Muscle of leg (tissue), 11 donors: Measurements from ENCODE around the gene PSMD6. TPM values are rescaled to one million over a fixed set of nuclear protein-coding genes. Genes with fewer than 3 reads are reported as not detected.

Source experiments
- DNase-seq: peaks from one replicate; pipeline ENCODE4 v3.0.0; 2013
- H3K27ac ChIP-seq: one replicate; pipeline ENCODE4 v1.5.1; 2013; ENCODE audit warnings: mild to moderate bottlenecking, low read length, control low read depth
- H3K27me3 ChIP-seq: one replicate; pipeline ENCODE4 v1.6.1; 2013; ENCODE audit warnings: low read length; ENCODE audit not compliant: control insufficient read depth, insufficient read depth
- H3K36me3 ChIP-seq: one replicate; pipeline ENCODE4 v1.6.1; 2013; ENCODE audit warnings: low read length; ENCODE audit not compliant: control insufficient read depth, insufficient read depth
- H3K4me1 ChIP-seq: one replicate; pipeline ENCODE4 v1.6.1; 2013; ENCODE audit warnings: low read length; ENCODE audit not compliant: control insufficient read depth, insufficient read depth
- H3K4me3 ChIP-seq: one replicate; pipeline ENCODE4 v1.5.1; 2013; ENCODE audit warnings: low read length, control low read depth
- H3K9me3 ChIP-seq: replicated peaks from 2 replicates; pipeline ENCODE4 v1.6.1; 2013; ENCODE audit warnings: low read depth, low read length; ENCODE audit not compliant: control insufficient read depth
- WGBS: methylation state at CpG from one replicate; pipeline ENCODE4 v1.1.5; 2013; ENCODE audit warnings: missing lambda C conversion rate; ENCODE audit not compliant: insufficient coverage; 5-methylcytosine and 5-hydroxymethylcytosine counted together
- polyA plus RNA-seq, 8 donors: library from polyadenylated mRNA; unstranded; fragments of 120-200 nt; gene quantifications; one replicate each; pipeline versions ENCODE4 v1.2.1 to v1.2.3, GENCODE V29; 2013; ENCODE audit warnings: inconsistent platforms in 1 of 8, low replicate concordance in 1 of 8; ENCODE audit not compliant: insufficient read length in 8 of 8, insufficient read depth in 1 of 8
- total RNA-seq: library from RNA; stranded (reverse); fragments of 120-200 nt; gene quantifications from one replicate; pipeline ENCODE4 v1.2.4, GENCODE V29; 2013

The PSMD6 gene
- total and polyA plus RNA-seq, 9 donors, result 68.6 to 87.6 (median 80.6) TPM

GRCh38 chr3:64047787-64048186 lies 24.5 kb upstream of the PSMD6 start:
- WGBS, result 32% methylated on average over 7 of the region's 7 CpGs
- no peak overlapping the region for H3K4me3 ChIP-seq
- H3K27ac ChIP-seq, result no peak overlapping the region
- H3K27me3 ChIP-seq, result no peaks in the 10 kb centered on the region
- peaks cover 3% of the 10 kb centered on the region for H3K4me1 ChIP-seq
- H3K9me3 ChIP-seq, result no peaks in the 10 kb centered on the region
- no peak for DNase-seq
- H3K36me3 ChIP-seq, result no peaks in the 10 kb centered on the region

- no peak for DNase-seq
- H3K27me3 ChIP-seq, result no peaks in the 10 kb centered on the region
- H3K9me3 ChIP-seq, result no peaks in the 10 kb centered on the region
- H3K4me3 ChIP-seq, result no peak overlapping the region
- H3K27ac ChIP-seq, result no peak overlapping the region
- WGBS, result 10% methylated on average over 2 of the region's 6 CpGs
- H3K4me1 ChIP-seq, result peaks cover 3% of the 10 kb centered on the region
- no peaks in the 10 kb centered on the region for H3K36me3 ChIP-seq
Measured at GRCh38 chr3:64046996-64047594, 23.8 kb upstream of the PSMD6 start.

DNA sequence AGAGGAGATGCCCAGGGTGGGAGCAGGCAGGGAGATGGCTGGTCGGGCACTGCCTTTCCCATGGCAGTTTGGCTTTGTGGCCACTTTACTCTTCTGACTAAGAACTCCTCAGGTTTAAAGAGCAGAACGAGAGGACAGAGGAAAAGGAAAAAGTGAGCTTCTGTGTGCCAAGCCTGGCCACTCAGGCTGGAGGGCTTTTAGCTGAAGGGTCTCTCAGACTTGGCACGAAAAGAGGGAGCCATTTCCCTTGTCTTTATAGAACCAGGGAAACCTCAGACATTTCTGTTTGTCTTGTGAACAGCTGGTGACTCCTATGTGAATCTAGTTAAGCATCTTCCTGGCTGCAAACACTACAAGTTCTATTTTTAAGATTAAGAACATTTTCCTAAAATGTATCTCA lies 23.3 kb upstream of the PSMD6 start:
- no peak for DNase-seq
- no peak overlapping the region for H3K4me3 ChIP-seq
- no peak overlapping the region for H3K27ac ChIP-seq
- 83% methylated on average over 1 of the region's 3 CpGs for WGBS
- no peaks in the 10 kb centered on the region for H3K9me3 ChIP-seq
- peaks cover 3% of the 10 kb centered on the region for H3K4me1 ChIP-seq
- H3K36me3 ChIP-seq, result no peaks in the 10 kb centered on the region
- no peaks in the 10 kb centered on the region for H3K27me3 ChIP-seq

DNA sequence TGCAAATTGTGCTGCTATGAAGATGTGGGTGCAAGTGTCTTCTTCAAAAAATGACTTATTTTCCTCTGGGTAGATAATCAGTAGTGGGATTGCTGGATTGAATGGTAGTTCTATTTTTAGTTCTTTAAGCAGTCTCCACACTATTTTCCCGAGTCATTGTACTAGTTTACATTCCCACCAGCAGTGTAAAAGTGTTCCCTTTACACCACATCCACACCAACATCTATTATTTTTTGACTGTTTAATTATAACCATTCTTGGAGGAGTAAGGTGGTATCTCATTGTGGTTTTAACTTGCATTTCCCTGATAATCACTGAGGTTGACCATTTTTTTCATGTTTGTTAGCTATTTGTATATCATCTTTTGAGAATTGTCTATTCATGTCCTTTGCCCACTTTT lies 19.7 kb upstream of the PSMD6 start:
- H3K4me1 ChIP-seq, result peaks cover 7% of the 10 kb centered on the region
- no peak overlapping the region for H3K4me3 ChIP-seq
- H3K9me3 ChIP-seq, result no peaks in the 10 kb centered on the region
- H3K36me3 ChIP-seq, result no peaks in the 10 kb centered on the region
- H3K27ac ChIP-seq, result no peak overlapping the region
- no peak for DNase-seq
- H3K27me3 ChIP-seq, result no peaks in the 10 kb centered on the region
- WGBS, result no CpG with 5 or more reads among the region's 1 CpG

DNA sequence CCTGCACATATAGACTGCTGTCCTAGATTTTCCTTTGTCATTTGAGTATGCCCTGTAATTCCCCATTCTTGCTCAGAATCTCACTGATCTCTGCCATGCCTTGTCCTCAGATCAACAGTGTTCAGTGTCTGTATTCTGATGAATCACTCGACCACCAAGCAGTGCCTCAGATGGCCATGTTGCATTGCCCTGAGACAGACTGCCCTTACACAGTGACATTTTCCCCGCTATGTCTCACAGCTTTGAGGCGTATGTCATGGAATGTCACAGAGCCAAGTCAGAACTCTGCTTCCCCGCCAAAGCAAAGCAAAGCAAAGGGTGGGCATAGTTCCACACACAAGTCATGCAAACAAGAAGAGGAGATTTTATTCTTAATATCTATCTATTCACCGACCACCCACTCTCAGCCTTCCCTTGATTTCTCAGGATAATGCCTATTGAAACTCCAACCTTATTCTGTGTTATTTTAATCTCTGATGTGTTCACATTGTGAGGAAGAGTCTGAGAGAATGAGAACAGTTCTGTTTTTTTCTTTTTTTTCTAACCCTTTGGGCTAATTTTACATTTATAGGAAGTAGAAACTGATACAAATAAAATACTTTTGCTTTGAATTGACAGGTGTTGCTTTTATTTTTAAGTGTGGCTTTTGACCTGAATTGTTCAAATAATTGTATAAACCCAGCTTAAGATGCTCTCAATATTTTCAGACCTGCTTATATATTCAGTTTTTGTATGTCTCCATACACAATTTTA lies 16.9 kb upstream of the PSMD6 start:
- H3K4me3 ChIP-seq, result no peak overlapping the region
- no peaks in the 10 kb centered on the region for H3K9me3 ChIP-seq
- DNase-seq, result peak; percentile 54
- H3K4me1 ChIP-seq, result peaks cover 4% of the 10 kb centered on the region
- H3K27me3 ChIP-seq, result no peaks in the 10 kb centered on the region
- H3K27ac ChIP-seq, result no peak overlapping the region
- no peaks in the 10 kb centered on the region for H3K36me3 ChIP-seq
- WGBS, result 68% methylated on average over 3 of the region's 5 CpGs

DNA sequence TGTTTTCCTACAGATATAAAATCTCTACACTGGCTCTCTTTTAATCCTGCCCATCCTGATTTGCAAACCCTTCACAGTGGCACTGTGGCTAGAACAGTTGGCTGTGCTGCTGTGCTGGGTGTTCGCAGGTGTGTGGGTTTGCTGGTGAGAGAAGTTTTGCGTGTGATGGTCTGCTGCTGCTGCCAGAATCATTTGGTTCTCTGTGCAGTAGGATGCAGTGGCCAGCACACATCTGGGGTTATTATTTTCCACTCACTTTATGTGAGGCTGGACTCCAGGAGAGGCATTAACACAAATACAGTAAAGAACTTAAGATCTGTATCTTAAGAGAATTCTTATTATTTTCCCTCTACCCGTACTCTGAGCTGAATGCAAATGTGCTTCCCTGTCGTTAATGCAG lies 16.0 kb upstream of the PSMD6 start:
- Histone ChIP-seq H3K9me3 (peaks cover 1% of the 10 kb centered on the region), H3K27ac (no peak overlapping the region), H3K4me3 (no peak overlapping the region), H3K4me1 (peaks cover 4% of the 10 kb centered on the region), H3K36me3 (no peaks in the 10 kb centered on the region), H3K27me3 (no peaks in the 10 kb centered on the region)
- no CpG with 5 or more reads among the region's 4 CpGs for WGBS
- DNase-seq, result peak; percentile 70

GRCh38 chr3:64038253-64038767 lies 15.0 kb upstream of the PSMD6 start:
- Histone ChIP-seq H3K4me1 (peaks cover 4% of the 10 kb centered on the region), H3K36me3 (no peaks in the 10 kb centered on the region), H3K4me3 (no peak overlapping the region), H3K27ac (no peak overlapping the region), H3K27me3 (no peaks in the 10 kb centered on the region), H3K9me3 (peaks cover 7% of the 10 kb centered on the region)
- 29% methylated on average over 4 of the region's 4 CpGs for WGBS
- no peak for DNase-seq

- no peaks in the 10 kb centered on the region for H3K27me3 ChIP-seq
- H3K9me3 ChIP-seq, result peaks cover 7% of the 10 kb centered on the region
- H3K4me1 ChIP-seq, result peaks cover 4% of the 10 kb centered on the region
- DNase-seq, result no peak
- H3K4me3 ChIP-seq, result no peak overlapping the region
- H3K27ac ChIP-seq, result no peak overlapping the region
- no peaks in the 10 kb centered on the region for H3K36me3 ChIP-seq
- 98% methylated on average over 5 of the region's 7 CpGs for WGBS
Measured at GRCh38 chr3:64037084-64037483, 13.8 kb upstream of the PSMD6 start.

DNA sequence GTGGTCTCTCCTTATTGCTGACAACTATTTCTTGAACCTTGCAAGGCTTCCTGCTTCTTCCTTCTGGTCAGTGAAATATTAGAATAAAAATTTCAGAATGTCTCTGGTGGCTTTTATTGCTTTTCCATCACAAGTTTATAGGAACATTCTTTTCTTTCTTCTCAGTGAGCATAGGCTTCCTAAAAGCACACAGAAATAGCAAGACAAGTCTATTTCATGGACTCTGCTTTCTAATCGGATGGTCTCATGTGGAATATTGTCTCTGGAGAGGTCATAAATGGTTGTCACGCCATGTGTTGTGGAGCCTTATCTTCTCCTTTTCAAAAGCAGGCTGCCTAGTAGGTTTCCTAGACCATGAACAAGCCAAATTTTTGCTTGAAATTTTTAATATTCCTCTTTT lies 9.8 kb upstream of the PSMD6 start:
- peaks cover 7% of the 10 kb centered on the region for H3K9me3 ChIP-seq
- DNase-seq, result no peak
- H3K4me3 ChIP-seq, result no peak overlapping the region
- WGBS, result no CpG with 5 or more reads among the region's 2 CpGs
- peaks cover 3% of the 10 kb centered on the region for H3K4me1 ChIP-seq
- no peak overlapping the region for H3K27ac ChIP-seq
- H3K27me3 ChIP-seq, result peaks cover 2% of the 10 kb centered on the region
- H3K36me3 ChIP-seq, result no peaks in the 10 kb centered on the region

- H3K4me3 ChIP-seq, result no peak overlapping the region
- H3K4me1 ChIP-seq, result peaks cover 3% of the 10 kb centered on the region
- peaks cover 2% of the 10 kb centered on the region for H3K27me3 ChIP-seq
- 41% methylated on average over 3 of the region's 13 CpGs for WGBS
- peaks cover 7% of the 10 kb centered on the region for H3K9me3 ChIP-seq
- H3K36me3 ChIP-seq, result no peaks in the 10 kb centered on the region
- DNase-seq, result no peak
- no peak overlapping the region for H3K27ac ChIP-seq
Measured at GRCh38 chr3:64031540-64032508, 8.5 kb upstream of the PSMD6 start.
